ENCODE data around the gene RAD50. TPM values are rescaled to one million over a fixed set of nuclear protein-coding genes. Genes with fewer than 3 reads are reported as not detected.

Gene RAD50
- total RNA-seq, 4 donors from 2014 or later, result 35.8 to 47.5 (median 41.3) TPM

- WGBS, 2 donors (ENCODE audit: low coverage in 1 of 2), result 92 to 95% methylated on average over 3 of the region's 3 CpGs
- Histone ChIP-seq H3K4me1 (no peaks in the 10 kb centered on the region), H3K9me3 (no peaks in the 10 kb centered on the region), H3K27ac (no peak overlapping the region), H3K36me3 (peaks cover 0 to 52% (median 18%) of the 10 kb centered on the region in 4 donors), H3K27me3 (no peaks in the 10 kb centered on the region), H3K4me3 (no peak overlapping the region)
- TF ChIP-seq CTCF (IDR thresholded peaks at IDR 0.05) (no peak), POLR2AphosphoS5 (IDR thresholded peaks at IDR 0.05) (no peak), EP300 (IDR thresholded peaks at IDR 0.05; ENCODE audit: low read depth) (no peak), POLR2A (IDR thresholded peaks at IDR 0.05) (no peak)
- intact Hi-C loops (cut with DNase I; ENCODE audit: low total_unique reads), result no loop called here
- no peak for DNase-seq
- in situ Hi-C loops (cut with MboI; ENCODE audit: low pct_ligation_motif_present in 1 of 4, low pct_unique_long_range_greater_than_20kb in 1 of 4, low sequenced_read_pairs in 3 of 4), result no loop called here
Measured at GRCh38 chr5:132607095-132607494, 50.3 kb downstream of the RAD50 start.

- no peaks in the 10 kb centered on the region for H3K9me3 ChIP-seq
- intact Hi-C loops (cut with DNase I; ENCODE audit: low total_unique reads), result no loop called here
Measured at GRCh38 chr5:132608107-132608506, 51.3 kb downstream of the RAD50 start.

GRCh38 chr5:132611965-132612364, 55.2 kb downstream of the RAD50 start:
- in situ Hi-C loops (cut with MboI; ENCODE audit: low pct_ligation_motif_present in 1 of 4, low pct_unique_long_range_greater_than_20kb in 1 of 4, low sequenced_read_pairs in 3 of 4) (no loop called here), intact Hi-C loops (cut with DNase I; ENCODE audit: low total_unique reads) (no loop called here)
- H3K36me3 ChIP-seq, result peaks cover 0 to 47% (median 19%) of the 10 kb centered on the region in 4 donors
- no peak overlapping the region for H3K27ac ChIP-seq
- DNase-seq, result no peak
- no peaks in the 10 kb centered on the region for H3K4me1 ChIP-seq
- H3K4me3 ChIP-seq, result no peak overlapping the region
- H3K27me3 ChIP-seq, result no peaks in the 10 kb centered on the region
- 99 to 100% methylated on average over 2 of the region's 2 CpGs for WGBS, 2 donors (ENCODE audit: low coverage in 1 of 2)
- TF ChIP-seq CTCF (IDR thresholded peaks at IDR 0.05) (no peak), POLR2A (IDR thresholded peaks at IDR 0.05) (no peak), POLR2AphosphoS5 (IDR thresholded peaks at IDR 0.05) (no peak), EP300 (IDR thresholded peaks at IDR 0.05; ENCODE audit: low read depth) (no peak)
- H3K9me3 ChIP-seq, result no peaks in the 10 kb centered on the region

More at GRCh38 chr5:132608107-132608506, 51.3 kb downstream of the RAD50 start:
- no peak overlapping the region for H3K4me3 ChIP-seq
- peaks cover 0 to 52% (median 18%) of the 10 kb centered on the region in 4 donors for H3K36me3 ChIP-seq
- H3K27me3 ChIP-seq, result no peaks in the 10 kb centered on the region
- TF ChIP-seq EP300 (IDR thresholded peaks at IDR 0.05; ENCODE audit: low read depth) (no peak), CTCF (IDR thresholded peaks at IDR 0.05) (no peak), POLR2A (IDR thresholded peaks at IDR 0.05) (no peak), POLR2AphosphoS5 (IDR thresholded peaks at IDR 0.05) (no peak)
- no peaks in the 10 kb centered on the region for H3K4me1 ChIP-seq
- H3K27ac ChIP-seq, result no peak overlapping the region
- 86 to 91% methylated on average over 5 of the region's 5 CpGs for WGBS, 2 donors (ENCODE audit: low coverage in 1 of 2)
- in situ Hi-C loops (cut with MboI; ENCODE audit: low pct_ligation_motif_present in 1 of 4, low pct_unique_long_range_greater_than_20kb in 1 of 4, low sequenced_read_pairs in 3 of 4), result no loop called here
- DNase-seq, result no peak

- in situ Hi-C loops (cut with MboI; ENCODE audit: low pct_ligation_motif_present in 1 of 4, low pct_unique_long_range_greater_than_20kb in 1 of 4, low sequenced_read_pairs in 3 of 4), result no loop called here
- no peak for TF ChIP-seq POLR2AphosphoS5 (IDR thresholded peaks at IDR 0.05)
- no peak for TF ChIP-seq POLR2A (IDR thresholded peaks at IDR 0.05)
- no peak for TF ChIP-seq CTCF (IDR thresholded peaks at IDR 0.05)
- no peak for TF ChIP-seq EP300 (IDR thresholded peaks at IDR 0.05; ENCODE audit: low read depth)
- intact Hi-C loops (cut with DNase I; ENCODE audit: low total_unique reads), result no loop called here
- 81 to 90% methylated on average over 1 of the region's 1 CpG for WGBS, 2 donors (ENCODE audit: low coverage in 1 of 2)
- Histone ChIP-seq H3K4me3 (no peak overlapping the region), H3K4me1 (no peaks in the 10 kb centered on the region), H3K9me3 (no peaks in the 10 kb centered on the region), H3K27ac (no peak overlapping the region), H3K36me3 (peaks cover 0 to 52% (median 23%) of the 10 kb centered on the region in 4 donors), H3K27me3 (no peaks in the 10 kb centered on the region)
- no peak for DNase-seq
Measured at GRCh38 chr5:132612846-132613245, 56.1 kb downstream of the RAD50 start.
